GM23248 (cell line): ENCODE results near the gene ECT2. TPM values are rescaled to one million over a fixed set of nuclear protein-coding genes. Genes with fewer than 3 reads are reported as not detected.

Experiments
- DNase-seq: peaks from one replicate; pipeline ENCODE4 v3.0.0-alpha.2; 2015
- H2AFZ ChIP-seq: fragments of 200-600 bp; sonication (generic); 2 replicates; pipeline ENCODE4 v1.6.1; 2016; ENCODE audit warnings: antibody characterized with exemption
- H3F3A ChIP-seq: fragments of 200-600 bp; sonication (generic); 2 replicates; pipeline ENCODE4 v1.6.1; 2016; ENCODE audit warnings: mild to moderate bottlenecking, antibody characterized with exemption, mixed run types; ENCODE audit not compliant: insufficient read depth
- H3K27ac ChIP-seq: fragments of 200-600 bp; sonication (generic); 2 replicates; pipeline ENCODE4 v1.5.1; 2016; ENCODE audit warnings: mild to moderate bottlenecking
- H3K27me3 ChIP-seq: fragments of 200-600 bp; sonication (generic); replicated peaks from 2 replicates; pipeline ENCODE4 v1.6.1; 2016; ENCODE audit warnings: mild to moderate bottlenecking; ENCODE audit not compliant: insufficient read depth
- H3K36me3 ChIP-seq: fragments of 200-600 bp; sonication (generic); 2 replicates; pipeline ENCODE4 v1.6.1; 2016; ENCODE audit warnings: low read depth, mild to moderate bottlenecking
- H3K4me1 ChIP-seq: fragments of 200-600 bp; sonication (generic); 2 replicates; pipeline ENCODE4 v1.6.1; 2016; ENCODE audit warnings: mild to moderate bottlenecking; ENCODE audit not compliant: insufficient read depth
- H3K4me2 ChIP-seq: fragments of 200-600 bp; sonication (generic); one replicate; pipeline ENCODE4 v1.6.1; 2016; ENCODE audit warnings: mild to moderate bottlenecking; ENCODE audit not compliant: unreplicated experiment
- H3K4me3 ChIP-seq: fragments of 200-600 bp; sonication (generic); 2 replicates; pipeline ENCODE4 v1.5.1; 2016; ENCODE audit warnings: mild to moderate bottlenecking
- H3K79me2 ChIP-seq: fragments of 200-600 bp; sonication (generic); 2 replicates; pipeline ENCODE4 v1.6.1; 2016; ENCODE audit warnings: mild to moderate bottlenecking; ENCODE audit not compliant: insufficient read depth
- H3K9ac ChIP-seq: fragments of 200-600 bp; sonication (generic); 2 replicates; pipeline ENCODE4 v1.6.1; 2016; ENCODE audit warnings: mild to moderate bottlenecking
- H3K9me2 ChIP-seq: fragments of 200-600 bp; sonication (generic); 2 replicates; pipeline ENCODE4 v1.6.1; 2016; ENCODE audit warnings: mixed run types, mild to moderate bottlenecking, moderate library complexity; ENCODE audit not compliant: insufficient read depth
- H3K9me3 ChIP-seq: fragments of 200-600 bp; sonication (generic); one replicate; pipeline ENCODE4 v1.6.1; 2017; ENCODE audit warnings: low read depth
- H4K20me1 ChIP-seq: fragments of 200-600 bp; sonication (generic); 2 replicates; pipeline ENCODE4 v1.6.0; 2016; ENCODE audit not compliant: insufficient read depth
- EZH2 ChIP-seq: fragments of 200-600 bp; sonication (generic); IDR thresholded peaks from 2 replicates; pipeline ENCODE4 v1.6.1; 2018; ENCODE audit warnings: antibody characterized with exemption, mild to moderate bottlenecking; ENCODE audit not compliant: insufficient read depth, poor library complexity, severe bottlenecking
- EZH2phosphoT487 ChIP-seq: fragments of 200-600 bp; sonication (generic); IDR thresholded peaks from 2 replicates; pipeline ENCODE4 v1.6.1; 2018; ENCODE audit warnings: antibody characterized with exemption, moderate library complexity, mild to moderate bottlenecking, low read depth; ENCODE audit not compliant: insufficient read depth
- WGBS, 2 experiments: methylation state at CpG; one replicate each; pipeline ENCODE4 v1.1.6; 2015 to 2017; ENCODE audit warnings: low lambda C conversion rate in 2 of 2, low coverage in 1 of 2; ENCODE audit errors: missing lambda C conversion rate in 2 of 2; 5-methylcytosine and 5-hydroxymethylcytosine counted together
- in situ Hi-C: fragments of 300-500 bp; cut with MboI; formaldehyde crosslinking; loops from 2 replicates; pipeline ENCODE4 v1.15.0; 2020
- polyA plus RNA-seq: library from polyadenylated mRNA; unstranded; fragments of >200 nt; fragmentation: Nextera tagmentation; extraction: Ambion mirVana; gene quantifications from 2 replicates; pipeline ENCODE4 v1.2.1, GENCODE V29; 2016
- total RNA-seq: library from RNA; depleted of rRNA; stranded (reverse); fragments of >200 nt; shearing (Covaris generic); gene quantifications from 2 replicates; pipeline ENCODE4 v1.2.3, GENCODE V29; 2014

The ECT2 gene
- total and polyA plus RNA-seq, 2 experiments from 2014 or later, result 22.7 to 28.3 TPM

DNA sequence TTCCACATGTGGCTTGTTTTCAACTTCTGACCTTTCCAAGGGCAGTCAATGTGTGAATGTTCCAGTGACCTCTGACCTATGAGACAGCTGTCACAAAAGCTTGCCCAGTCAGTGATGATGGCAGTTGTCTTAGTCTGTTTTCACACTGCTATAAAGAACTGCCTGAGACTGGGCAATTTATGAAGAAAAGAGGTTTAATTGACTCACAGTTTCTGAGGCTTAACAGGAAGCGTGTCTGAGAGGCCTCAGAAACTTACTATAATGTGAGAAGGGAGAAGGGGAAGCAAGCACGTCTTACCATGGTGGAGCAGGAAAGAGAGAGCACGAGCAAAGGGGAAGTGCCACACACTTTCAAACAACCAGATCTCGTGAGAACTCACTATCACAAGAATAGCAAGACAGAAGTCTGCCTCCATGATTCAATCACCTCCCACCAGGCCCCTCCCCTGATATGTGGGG lies 95.6 kb downstream of the ECT2 start:
- Histone ChIP-seq H3K9ac (no peak overlapping the region), H3K27me3 (peaks cover 87% of the 10 kb centered on the region), H3K4me3 (no peak overlapping the region), H3K36me3 (no peaks in the 10 kb centered on the region), H4K20me1 (no peaks in the 10 kb centered on the region), H3K27ac (no peak overlapping the region), H3K79me2 (no peaks in the 10 kb centered on the region), H3K9me3 (no peaks in the 10 kb centered on the region), H2AFZ (no peak overlapping the region), H3K9me2 (no peaks in the 10 kb centered on the region), H3K4me1 (peaks cover 21% of the 10 kb centered on the region), H3F3A (peaks cover 13% of the 10 kb centered on the region; the same call in 1 of the 2 replicates), H3K4me2 (no peak overlapping the region)
- in situ Hi-C loops, result no loop called here
- no peak for DNase-seq
- WGBS, 2 experiments, result 85 to 89% methylated on average over 4 of the region's 4 CpGs
- TF ChIP-seq EZH2phosphoT487, result no peak
- TF ChIP-seq EZH2, result no peak

DNA sequence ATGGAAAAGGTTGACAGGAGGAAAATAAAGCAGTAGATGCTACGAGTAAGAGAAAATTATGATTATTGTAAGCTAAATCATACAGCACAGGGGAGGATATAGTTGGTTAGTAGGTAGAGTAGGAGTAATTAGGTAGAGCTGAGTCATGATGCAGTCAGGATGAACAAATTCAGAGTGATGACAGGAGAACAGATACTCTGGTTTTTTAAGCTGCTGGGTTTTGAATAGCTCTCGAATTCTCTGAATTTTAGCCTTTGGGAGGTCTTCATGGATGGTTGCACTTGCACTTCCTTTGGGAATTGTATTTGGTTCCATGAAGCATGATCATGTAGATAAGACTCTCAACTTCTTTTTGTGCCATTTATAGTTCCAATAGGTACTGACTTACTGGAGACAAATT lies 96.2 kb downstream of the ECT2 start:
- H3K4me1 ChIP-seq, result peaks cover 21% of the 10 kb centered on the region
- DNase-seq, result peak; percentile 22
- no peaks in the 10 kb centered on the region for H3K9me3 ChIP-seq
- peaks cover 13% of the 10 kb centered on the region; the same call in 1 of the 2 replicates for H3F3A ChIP-seq
- peaks cover 85% of the 10 kb centered on the region for H3K27me3 ChIP-seq
- H3K79me2 ChIP-seq, result no peaks in the 10 kb centered on the region
- WGBS, 2 experiments, result 16 to 21% methylated on average over 2 of the region's 2 CpGs
- no peak overlapping the region for H3K4me2 ChIP-seq
- no peaks in the 10 kb centered on the region for H3K9me2 ChIP-seq
- H3K36me3 ChIP-seq, result no peaks in the 10 kb centered on the region
- no peak for TF ChIP-seq EZH2
- no peak for TF ChIP-seq EZH2phosphoT487
- no peak overlapping the region for H3K4me3 ChIP-seq
- in situ Hi-C loops, result no loop called here
- H2AFZ ChIP-seq, result no peak overlapping the region
- no peaks in the 10 kb centered on the region for H4K20me1 ChIP-seq
- H3K27ac ChIP-seq, result no peak overlapping the region
- no peak overlapping the region for H3K9ac ChIP-seq

DNA sequence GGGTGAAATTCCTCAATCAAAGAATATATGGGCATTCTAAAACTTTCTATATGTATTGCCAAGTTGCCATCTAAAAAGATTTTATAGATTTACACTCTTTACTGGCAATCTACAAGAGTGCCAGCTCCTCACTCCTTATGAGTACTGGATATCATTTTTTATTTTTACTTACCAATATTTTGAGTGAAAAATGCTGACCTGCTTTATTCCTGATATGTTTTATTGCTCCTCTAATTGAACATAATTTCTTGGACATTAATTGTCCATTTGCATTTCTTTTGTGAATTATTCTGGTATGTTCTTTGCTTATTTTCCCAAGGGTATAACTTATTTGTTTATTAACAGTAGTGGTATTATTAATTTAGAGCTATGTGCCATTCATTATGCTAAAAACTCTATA lies 96.8 kb downstream of the ECT2 start:
- Histone ChIP-seq H3K27me3 (peaks cover 85% of the 10 kb centered on the region), H3K9me2 (no peaks in the 10 kb centered on the region), H3K36me3 (no peaks in the 10 kb centered on the region), H4K20me1 (no peaks in the 10 kb centered on the region), H2AFZ (no peak overlapping the region), H3F3A (peaks cover 13% of the 10 kb centered on the region; the same call in 1 of the 2 replicates), H3K4me2 (no peak overlapping the region), H3K4me3 (no peak overlapping the region), H3K27ac (no peak overlapping the region), H3K9ac (no peak overlapping the region), H3K4me1 (peaks cover 21% of the 10 kb centered on the region), H3K79me2 (no peaks in the 10 kb centered on the region), H3K9me3 (no peaks in the 10 kb centered on the region)
- in situ Hi-C loops, result no loop called here
- no peak for DNase-seq
- TF ChIP-seq EZH2phosphoT487 (no peak), EZH2 (no peak)

DNA sequence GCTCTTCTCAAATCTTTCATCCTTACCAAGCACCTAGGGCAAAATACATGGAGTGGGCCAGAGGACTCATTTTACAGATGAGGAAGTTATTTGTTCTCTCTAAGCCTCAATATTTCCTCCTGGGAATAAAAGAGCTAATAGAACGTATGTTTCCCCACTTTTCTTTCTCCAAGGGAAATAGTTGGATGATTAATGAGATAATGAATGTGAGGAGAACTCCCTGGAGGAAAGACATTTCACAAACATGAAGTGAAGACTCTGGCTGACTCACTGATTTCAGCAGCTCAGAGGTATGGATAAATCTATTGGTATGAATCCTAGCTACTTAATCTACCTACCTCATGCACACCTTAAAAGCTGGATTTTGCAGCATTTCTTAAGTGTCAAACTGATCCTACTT lies 98.4 kb downstream of the ECT2 start:
- H3K9me2 ChIP-seq, result no peaks in the 10 kb centered on the region
- peak overlapping the region; percentile 40 for H3K4me2 ChIP-seq
- no peaks in the 10 kb centered on the region for H4K20me1 ChIP-seq
- H3K9ac ChIP-seq, result no peak overlapping the region
- peaks cover 13% of the 10 kb centered on the region; the same call in 1 of the 2 replicates for H3F3A ChIP-seq
- in situ Hi-C loops, result no loop called here
- H3K4me1 ChIP-seq, result peaks cover 21% of the 10 kb centered on the region
- H3K27me3 ChIP-seq, result peaks cover 84% of the 10 kb centered on the region
- H2AFZ ChIP-seq, result no peak overlapping the region
- TF ChIP-seq EZH2, result no peak
- TF ChIP-seq EZH2phosphoT487, result peak; percentile 96
- peak; percentile 83 for DNase-seq
- no peaks in the 10 kb centered on the region for H3K9me3 ChIP-seq
- no peak overlapping the region for H3K4me3 ChIP-seq
- WGBS, 2 experiments, result 0% methylated on average over 1 of the region's 1 CpG
- H3K27ac ChIP-seq, result no peak overlapping the region
- H3K79me2 ChIP-seq, result no peaks in the 10 kb centered on the region
- no peaks in the 10 kb centered on the region for H3K36me3 ChIP-seq

DNA sequence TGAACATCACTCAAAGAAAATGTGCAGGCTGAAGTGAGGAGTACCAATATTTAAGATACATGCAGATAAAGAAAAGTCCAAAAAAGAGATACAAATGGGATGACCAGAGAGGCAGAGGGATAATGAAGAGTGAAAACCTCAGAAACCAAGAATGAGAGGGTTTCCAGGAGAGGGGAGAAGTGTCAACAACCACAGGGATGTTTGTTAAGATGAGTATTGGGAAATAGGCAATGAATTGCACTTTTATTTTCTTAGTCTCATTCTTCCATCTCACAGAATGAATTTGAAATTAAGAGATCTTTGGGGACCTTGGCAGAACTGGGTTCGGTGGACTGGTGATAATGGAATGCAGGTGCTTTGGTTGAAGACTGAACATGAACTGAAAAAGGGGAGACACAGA lies 102.5 kb downstream of the ECT2 start:
- WGBS, 2 experiments, result 50 to 65% methylated on average over 1 of the region's 1 CpG
- peaks cover 82% of the 10 kb centered on the region for H3K27me3 ChIP-seq

More for the DNA sequence above, 102.5 kb downstream of the ECT2 start:
- no peak overlapping the region for H2AFZ ChIP-seq
- H3K27ac ChIP-seq, result no peak overlapping the region
- peaks cover 13% of the 10 kb centered on the region; the same call in 1 of the 2 replicates for H3F3A ChIP-seq
- no peaks in the 10 kb centered on the region for H3K79me2 ChIP-seq
- no peak for TF ChIP-seq EZH2phosphoT487
- no peak for TF ChIP-seq EZH2
- no peaks in the 10 kb centered on the region for H3K9me3 ChIP-seq
- DNase-seq, result no peak
- no peak overlapping the region for H3K9ac ChIP-seq
- in situ Hi-C loops, result no loop called here
- H3K4me2 ChIP-seq, result no peak overlapping the region
- no peaks in the 10 kb centered on the region for H3K36me3 ChIP-seq
- H3K9me2 ChIP-seq, result no peaks in the 10 kb centered on the region
- H4K20me1 ChIP-seq, result no peaks in the 10 kb centered on the region
- H3K4me3 ChIP-seq, result no peak overlapping the region
- H3K4me1 ChIP-seq, result peaks cover 18% of the 10 kb centered on the region
